Loucy (cell line): ENCODE measurements around the gene SLITRK6.

Experiments used
- EZH2phosphoT487 ChIP-seq: fragments of 200-600 bp; IDR thresholded peaks from 2 replicates; pipeline ENCODE4 v1.6.1; 2018; ENCODE audit warnings: antibody characterized with exemption, mild to moderate bottlenecking, moderate library complexity, borderline replicate concordance
- TF ChIP-seq, protein P1 (sequence below): fragments of 200-600 bp; sonication (generic); conservative IDR thresholded peaks from 2 replicates; pipeline ENCODE4 v1.5.1; 2014; ENCODE audit warnings: mild to moderate bottlenecking, antibody characterized with exemption, low read length

DNA sequence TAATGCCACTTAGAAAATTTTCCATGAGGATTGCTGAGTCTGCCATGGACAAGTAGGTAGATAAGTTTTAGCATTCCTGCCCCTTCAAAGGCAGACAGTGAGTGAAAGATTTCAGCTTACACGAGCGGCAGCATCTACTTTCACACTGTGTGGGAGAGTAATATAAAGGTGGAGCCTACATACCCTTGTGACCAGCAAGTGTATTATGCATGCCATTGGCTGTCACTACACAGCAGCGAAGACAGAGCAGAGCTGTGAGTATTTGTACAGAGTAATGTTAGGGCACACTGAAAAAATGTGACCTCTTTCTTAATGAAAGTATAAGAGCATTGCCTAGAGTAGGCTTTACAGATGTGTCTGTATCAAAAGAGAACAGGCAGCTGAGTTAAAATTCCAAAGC, 14.0 kb downstream of the SLITRK6 start:
- TF ChIP-seq, protein P1, sequence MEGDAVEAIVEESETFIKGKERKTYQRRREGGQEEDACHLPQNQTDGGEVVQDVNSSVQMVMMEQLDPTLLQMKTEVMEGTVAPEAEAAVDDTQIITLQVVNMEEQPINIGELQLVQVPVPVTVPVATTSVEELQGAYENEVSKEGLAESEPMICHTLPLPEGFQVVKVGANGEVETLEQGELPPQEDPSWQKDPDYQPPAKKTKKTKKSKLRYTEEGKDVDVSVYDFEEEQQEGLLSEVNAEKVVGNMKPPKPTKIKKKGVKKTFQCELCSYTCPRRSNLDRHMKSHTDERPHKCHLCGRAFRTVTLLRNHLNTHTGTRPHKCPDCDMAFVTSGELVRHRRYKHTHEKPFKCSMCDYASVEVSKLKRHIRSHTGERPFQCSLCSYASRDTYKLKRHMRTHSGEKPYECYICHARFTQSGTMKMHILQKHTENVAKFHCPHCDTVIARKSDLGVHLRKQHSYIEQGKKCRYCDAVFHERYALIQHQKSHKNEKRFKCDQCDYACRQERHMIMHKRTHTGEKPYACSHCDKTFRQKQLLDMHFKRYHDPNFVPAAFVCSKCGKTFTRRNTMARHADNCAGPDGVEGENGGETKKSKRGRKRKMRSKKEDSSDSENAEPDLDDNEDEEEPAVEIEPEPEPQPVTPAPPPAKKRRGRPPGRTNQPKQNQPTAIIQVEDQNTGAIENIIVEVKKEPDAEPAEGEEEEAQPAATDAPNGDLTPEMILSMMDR: no peak
- TF ChIP-seq EZH2phosphoT487: no peak
